HG03378 (cell line): ENCODE results near the gene CDH15.

ENCODE experiments used
- ATAC-seq: cut with Tn5 transposase; IDR thresholded peaks from one replicate; pipeline ENCODE4 v1.9.1; 2021; ENCODE audit warnings: mild to moderate bottlenecking, moderate library complexity; ENCODE audit not compliant: unreplicated experiment

Gene CDH15

GRCh38 chr16:89140401-89140800, 31.1 kb upstream of the CDH15 start:
- ATAC-seq = no peak

GRCh38 chr16:89140981-89141883, 30.3 kb upstream of the CDH15 start:
- no peak for ATAC-seq

DNA sequence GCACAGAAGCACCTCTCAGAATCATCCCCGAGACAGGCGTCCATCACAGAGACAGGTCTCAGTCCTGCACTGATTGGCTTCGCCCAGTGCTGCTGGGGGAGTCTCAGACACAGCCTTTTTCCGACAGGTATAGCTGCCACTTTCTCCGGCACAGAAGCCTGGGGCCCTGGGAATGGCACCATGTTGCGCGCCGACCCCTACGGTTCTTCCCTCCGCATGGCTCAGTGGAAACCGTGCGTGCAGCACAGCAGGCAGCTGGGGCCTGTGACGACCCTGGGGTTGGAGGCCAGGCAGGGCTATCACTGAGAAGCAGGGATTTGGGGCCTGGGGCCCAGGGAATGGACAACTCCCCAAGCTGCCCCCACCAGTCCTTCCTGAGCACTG, 29.7 kb upstream of the CDH15 start:
- ATAC-seq = no peak

DNA sequence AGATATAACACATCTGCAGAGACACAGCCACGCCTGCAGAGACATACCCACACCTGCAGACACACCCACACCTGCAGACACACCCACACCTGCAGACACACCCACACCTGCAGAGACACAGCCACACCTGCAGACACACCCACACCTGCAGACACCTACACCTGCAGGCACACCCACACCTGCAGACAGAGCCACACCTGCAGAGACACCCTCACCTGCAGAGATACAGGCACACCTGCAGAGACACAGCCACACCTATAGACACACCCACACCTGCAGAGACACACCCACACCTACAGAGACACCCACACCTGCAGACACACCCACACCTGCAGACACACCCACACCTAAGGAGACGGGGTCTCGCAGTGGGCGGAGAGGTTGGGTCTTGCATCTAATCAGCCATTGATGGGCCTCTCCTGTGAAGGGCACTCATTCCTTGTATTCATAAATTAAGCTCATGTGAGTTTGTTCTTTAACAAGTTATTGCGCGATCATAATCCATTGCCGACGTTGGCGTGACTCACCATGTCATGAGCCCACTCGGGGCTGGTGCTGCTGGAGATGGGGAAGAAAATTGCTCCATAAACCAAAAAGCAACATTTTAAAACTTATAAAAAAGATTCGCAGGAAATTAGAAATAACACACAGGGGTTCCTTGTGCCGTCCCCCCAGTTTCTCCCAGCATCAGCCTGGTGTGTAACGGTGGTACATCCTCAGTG, 28.9 kb upstream of the CDH15 start:
- no peak for ATAC-seq

DNA sequence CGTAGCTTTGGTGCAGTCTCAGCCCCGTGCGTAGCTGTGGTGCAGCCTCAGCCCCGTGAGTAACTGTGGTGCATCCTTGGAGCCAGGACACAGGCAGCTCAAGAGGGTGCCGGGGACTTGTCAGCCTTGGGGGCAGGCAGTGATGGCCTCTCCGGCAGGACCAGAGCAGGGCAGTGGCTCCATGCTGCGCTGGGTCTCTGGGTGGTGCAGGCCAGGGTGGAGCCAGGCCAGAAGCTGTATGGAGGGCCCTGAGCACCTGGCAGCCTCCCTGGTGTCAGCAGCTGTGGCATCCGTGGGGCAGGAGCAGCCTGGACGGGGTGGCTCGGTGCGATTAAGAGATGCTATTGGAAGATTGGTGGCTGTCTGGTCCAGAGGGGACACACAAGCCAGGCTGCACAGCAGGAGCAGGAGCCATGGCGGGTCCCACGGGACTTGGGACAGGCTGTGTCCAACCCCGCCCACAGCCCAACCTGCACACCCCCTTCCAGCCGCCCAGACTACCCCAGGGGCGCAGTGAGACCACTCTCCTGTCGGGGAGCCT, 28.3 kb upstream of the CDH15 start:
- ATAC-seq = no peak

DNA sequence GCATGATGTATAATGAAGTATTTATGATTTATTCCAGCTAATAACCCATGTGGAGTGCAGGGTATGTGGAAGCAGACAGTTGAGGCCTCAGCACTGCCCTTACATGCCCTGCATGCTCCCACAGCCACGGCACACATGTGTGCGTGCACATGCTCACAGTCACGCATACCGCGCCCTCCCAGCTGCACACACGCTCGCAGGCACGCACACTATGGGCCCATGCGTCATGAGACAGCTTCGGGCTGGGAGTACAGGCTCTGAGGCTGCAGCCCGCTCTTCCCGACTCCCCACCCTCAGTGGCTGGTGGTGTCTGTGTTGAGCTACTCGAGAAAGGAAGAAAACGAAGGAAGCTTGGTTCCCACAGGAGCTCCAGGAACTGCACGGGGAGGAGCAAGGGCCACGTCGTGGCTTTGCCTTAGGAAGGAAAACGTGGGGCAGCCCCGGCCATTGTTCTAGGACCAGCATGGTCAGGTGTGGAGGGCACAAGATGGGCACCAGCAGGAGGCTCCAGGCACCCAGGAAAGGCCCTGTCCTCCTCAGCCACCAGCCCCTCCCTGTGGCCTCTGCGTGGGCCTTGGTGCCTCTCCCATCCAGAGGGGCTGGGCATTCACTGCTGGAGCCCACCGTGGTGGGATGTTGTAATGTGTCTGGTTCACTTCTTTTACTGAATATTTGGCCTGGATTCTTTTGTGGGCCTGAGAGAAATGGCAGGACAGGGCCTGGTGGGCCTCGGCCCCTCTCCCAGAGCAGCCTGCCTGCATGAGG, 27.5 kb upstream of the CDH15 start:
- ATAC-seq = no peak

DNA sequence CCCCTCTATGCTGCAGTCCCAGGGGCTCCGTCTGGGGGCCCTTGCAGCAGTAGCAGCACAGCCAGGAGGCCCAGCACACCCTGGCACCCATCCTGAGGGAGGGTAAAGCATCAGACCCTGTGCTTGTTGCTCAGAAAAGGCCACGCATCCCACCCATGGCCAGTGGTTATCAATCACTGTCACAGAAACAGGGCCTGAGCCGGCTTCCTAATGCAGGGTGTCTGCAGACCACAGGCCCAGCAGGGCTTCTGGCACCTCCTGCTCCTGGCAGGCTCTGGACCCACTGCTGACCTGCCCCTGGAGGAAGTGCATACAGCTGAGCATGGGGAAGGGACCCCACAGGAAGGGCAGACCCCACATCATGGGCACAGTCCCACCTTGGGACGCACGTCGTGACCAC, 26.9 kb upstream of the CDH15 start:
- ATAC-seq = no peak

DNA sequence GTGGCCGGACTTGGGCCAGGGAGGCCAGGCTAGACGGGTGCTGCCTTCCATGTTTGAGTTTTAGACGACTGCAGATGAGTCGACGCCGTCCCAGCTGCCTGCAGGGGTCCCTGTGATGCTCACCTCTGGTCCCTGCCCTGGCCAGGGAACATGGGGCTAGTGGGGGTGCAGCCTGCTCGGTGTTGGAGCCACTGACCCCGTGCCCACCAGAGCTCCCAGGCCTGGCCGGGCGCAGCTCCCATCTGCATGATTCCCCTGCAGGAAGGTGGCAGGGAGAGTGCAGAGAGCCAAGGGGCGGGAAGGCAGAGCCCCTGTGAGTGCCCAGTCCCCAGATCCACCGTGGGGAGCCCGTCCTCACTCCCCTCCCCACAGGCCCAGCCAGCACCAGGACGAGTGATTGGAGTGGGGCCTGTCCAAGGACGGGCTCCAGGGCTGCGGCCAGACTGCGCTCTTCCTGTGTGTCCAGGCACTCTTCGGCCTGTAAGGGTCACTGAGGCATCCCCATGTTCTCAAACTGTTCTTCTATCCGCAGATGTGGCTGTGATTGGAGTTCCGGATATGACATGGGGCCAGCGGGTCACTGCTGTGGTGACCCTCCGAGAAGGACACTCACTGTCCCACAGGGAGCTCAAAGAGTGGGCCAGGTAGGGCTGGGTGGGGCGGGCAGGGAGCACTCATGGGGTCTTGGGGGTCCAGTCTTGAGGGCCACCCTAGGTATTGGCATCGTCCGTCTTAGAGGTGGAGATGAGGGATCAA, 26.0 kb upstream of the CDH15 start:
- no peak for ATAC-seq

DNA sequence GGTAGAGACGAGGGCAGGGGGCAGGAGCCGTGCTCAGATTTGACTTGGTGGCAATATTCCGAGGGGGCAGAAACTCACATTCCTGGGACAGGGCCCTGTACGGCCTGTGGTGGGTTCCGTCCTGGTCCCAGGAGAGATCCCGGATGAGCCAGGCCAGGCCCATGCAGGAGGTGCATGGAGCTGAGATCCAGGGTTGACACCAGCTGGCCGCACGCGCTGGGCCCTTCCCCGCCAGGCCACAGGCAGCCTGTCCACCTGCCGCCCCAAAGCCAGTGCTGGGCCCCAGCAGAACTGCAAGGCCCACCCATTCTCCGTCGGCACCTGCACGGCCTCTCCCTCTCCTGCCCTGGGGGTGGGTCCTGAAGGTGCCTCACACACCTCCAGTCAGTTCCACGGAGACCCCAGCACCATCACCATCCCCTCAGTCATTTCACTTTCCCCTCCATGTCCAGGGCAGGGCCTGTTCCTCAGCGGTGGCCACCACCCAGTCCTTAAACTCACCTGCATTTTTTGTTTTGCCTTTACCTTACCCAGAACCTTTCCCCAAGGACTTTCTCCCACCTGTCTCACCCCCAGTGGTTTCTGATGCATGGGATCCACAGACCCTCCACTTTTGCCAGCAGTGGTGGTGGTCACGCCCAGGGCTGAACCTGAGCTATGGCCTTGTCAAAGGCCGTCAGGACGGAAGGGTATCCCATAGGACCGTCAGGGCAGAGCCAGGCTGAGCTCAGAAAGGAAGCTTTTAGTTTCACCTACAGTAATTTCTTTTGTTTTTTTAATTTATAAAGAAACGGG, 25.1 kb upstream of the CDH15 start:
- ATAC-seq = no peak

DNA sequence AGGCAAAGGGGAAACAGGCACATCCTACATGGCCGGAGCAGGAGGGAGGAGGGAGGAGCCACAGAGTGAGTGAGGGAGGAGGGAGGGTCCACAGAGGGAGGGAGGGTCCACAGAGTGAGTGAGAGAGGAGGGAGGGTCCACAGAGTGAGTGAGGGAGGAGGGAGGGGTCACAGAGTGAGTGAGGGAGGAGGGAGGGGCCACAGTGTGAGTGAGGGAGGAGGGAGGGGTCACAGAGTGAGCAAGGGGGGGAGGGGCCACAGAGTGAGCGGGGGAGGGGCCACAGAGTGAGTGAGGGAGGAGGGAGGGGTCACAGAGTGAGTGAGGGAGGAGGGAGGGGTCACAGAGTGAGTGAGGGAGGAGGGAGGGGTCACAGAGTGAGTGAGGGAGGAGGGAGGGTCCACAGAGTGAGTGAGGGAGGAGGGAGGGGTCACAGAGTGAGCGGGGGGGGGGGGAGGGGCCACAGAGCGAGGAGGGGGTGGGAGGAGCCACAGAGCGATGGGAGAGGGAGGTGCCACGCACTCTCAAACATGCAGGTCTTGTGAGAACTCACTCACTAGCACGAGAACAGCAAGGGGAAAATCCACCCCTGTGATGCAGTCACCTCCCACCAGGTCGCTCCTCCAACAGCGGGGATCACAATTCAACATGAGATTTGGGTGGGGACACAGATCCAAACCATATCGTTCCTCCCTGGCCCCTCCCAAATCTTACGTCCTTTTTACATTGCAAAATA, 24.3 kb upstream of the CDH15 start:
- no peak for ATAC-seq

DNA sequence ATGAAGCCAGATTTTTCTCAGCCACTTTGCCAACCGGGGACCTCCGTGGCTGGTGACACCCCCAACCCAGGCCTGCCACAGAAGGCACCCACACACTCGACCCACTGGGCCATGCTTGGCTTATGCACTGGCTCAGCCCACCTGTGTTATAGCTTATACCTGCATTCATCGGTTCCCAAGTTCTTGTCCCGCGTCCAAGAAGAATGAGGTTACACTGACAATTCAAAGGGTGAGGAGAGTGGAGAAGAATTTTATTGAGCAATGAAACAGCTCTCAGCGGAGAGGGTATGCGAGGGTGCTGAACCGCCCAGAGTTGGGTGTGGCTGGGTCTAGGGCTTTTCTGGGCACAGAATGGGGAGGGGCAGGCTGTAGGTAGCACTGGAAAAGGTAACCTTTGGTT, 22.2 kb upstream of the CDH15 start:
- ATAC-seq = no peak

- no peak for ATAC-seq
Observed at GRCh38 chr16:89150090-89150835, 21.3 kb upstream of the CDH15 start.

- ATAC-seq = no peak
Observed at GRCh38 chr16:89150981-89151380, 20.6 kb upstream of the CDH15 start.

DNA sequence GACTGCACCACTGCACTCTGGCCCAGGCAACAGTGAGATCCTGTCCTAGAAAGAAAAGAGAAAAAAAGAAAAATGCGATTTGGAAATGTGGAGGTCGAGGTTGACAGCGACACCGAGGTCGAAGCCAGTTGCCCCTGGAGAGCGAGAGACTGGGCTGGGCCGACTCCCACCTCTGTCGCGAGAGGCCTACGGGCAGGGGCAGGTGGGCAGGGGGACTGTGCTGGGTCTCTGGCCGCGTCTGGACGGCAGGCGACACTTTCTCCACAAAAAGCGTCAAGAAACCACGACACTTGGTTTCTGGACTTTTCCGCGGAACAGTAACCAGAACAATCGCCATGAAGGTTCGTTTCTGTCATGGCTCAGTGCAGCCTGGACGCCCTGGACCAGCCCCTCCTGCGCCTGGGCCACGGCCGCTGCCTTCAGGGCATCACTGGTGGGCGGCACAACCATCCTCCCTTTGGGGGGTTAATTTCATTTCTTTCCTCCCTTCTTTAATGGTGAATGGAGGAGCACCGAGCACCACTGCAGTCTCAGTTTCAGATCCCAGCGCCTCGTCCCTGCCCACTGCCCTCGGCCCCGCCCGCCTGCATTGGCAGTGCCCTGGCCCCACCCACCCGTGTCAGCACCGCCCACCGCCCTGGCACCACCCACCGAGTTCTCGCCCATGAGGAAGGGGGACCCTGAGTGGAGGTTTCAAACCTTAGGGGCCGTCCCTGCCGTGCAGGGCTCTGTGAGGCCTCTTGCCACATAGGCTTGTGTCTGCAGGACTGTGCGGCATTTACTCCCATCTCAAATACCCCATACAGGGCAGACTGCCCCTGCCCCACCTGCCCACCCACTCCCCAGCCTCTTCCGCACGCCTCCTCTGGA, 18.5 kb upstream of the CDH15 start:
- no peak for ATAC-seq

- no peak for ATAC-seq
Observed at GRCh38 chr16:89153848-89154271, 17.7 kb upstream of the CDH15 start.

DNA sequence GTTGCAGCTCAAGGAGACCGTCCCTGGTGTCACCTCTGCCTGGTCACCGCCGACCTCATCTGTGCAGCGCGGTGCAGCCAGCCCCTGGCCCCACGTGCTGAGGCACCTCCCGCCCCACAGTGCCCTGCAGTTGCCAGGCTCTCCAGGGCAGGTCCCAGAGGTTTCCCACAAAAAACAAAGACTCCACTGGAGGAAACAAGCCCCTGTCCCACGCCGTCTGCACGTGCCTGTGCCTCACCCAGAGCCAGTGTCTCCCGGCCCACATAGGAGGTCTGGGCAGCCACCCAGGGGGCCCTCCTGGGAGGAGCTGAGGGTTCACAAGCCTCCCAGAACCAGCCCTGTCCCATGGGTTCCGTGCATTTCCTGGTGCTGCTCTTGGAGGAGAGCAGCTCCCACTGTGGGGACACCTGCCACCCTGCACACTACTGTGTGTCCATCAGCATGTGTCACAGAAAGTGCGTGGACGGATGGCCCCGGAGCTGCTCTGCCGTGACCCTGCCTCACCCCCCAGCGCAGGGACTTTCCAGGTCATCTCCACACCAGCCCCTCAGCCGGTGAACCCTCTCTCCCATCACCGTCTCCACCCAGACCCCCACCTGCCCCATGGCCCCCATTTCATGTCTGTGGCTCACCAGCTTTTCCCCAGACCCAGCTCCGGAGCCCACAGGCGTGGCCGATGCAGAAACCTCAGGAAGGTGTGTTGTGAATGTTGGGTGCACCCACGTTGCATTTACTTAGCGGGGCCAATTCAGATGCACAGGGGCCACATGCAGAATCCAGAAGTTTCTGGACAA, 17.0 kb upstream of the CDH15 start:
- no peak for ATAC-seq
